Naive thymus-derived CD4-positive, alpha-beta T cell (primary cell): ENCODE data around the gene ZNF358. TPM values are rescaled to one million over a fixed set of nuclear protein-coding genes. Genes with fewer than 3 reads are reported as not detected.
"Not testable (repeated sequence)": the region's sequence is repeated elsewhere in the genome, so short reads cannot be mapped to it uniquely, and the experiment has no call there.

Source experiments
- ATAC-seq: fragments of 150-1000 bp; cut with Tn5 transposase; 2 replicates; pipeline ENCODE4 v1.10.0; 2021; ENCODE audit warnings: mild to moderate bottlenecking, moderate library complexity
- CTCF ChIA-PET: fragments of 350-600 bp; sonication (Branson Sonifier 250); formaldehyde crosslinking; loops from one replicate; lab custom pipeline; 2021; ENCODE audit warnings: antibody characterized with exemption; lab: Charles Lee
- POLR2A ChIA-PET: fragments of 350-600 bp; sonication (Branson Sonifier 250); formaldehyde crosslinking; loops from one replicate; lab custom pipeline; 2021; ENCODE audit warnings: antibody characterized with exemption, inconsistent platforms; lab: Charles Lee
- DNase-seq, 9 donors: peaks; one replicate each; pipeline versions ENCODE4 v3.0.0 to v3.0.0-alpha.2; 2020 to 2022; ENCODE audit warnings: mixed read lengths in 1 of 9
- H3K27ac ChIP-seq: one replicate; pipeline ENCODE4 v1.7.0; 2013; ENCODE audit warnings: mild to moderate bottlenecking, low read depth, low read length, moderate library complexity
- H3K27me3 ChIP-seq, 2 donors: one replicate each; pipeline ENCODE4 v1.7.0; 2013; ENCODE audit warnings: low read length in 2 of 2, mild to moderate bottlenecking in 2 of 2, moderate library complexity in 2 of 2; ENCODE audit not compliant: control insufficient read depth in 2 of 2, insufficient read depth in 2 of 2
- H3K36me3 ChIP-seq, 3 experiments: 1 replicate in 2 of 3; 2 replicates in 1 of 3; pipeline ENCODE4 v1.7.0; 2013; ENCODE audit warnings: low read length in 3 of 3, mild to moderate bottlenecking in 3 of 3, moderate library complexity in 1 of 3; ENCODE audit not compliant: insufficient read depth in 3 of 3, control insufficient read depth in 2 of 3
- H3K4me1 ChIP-seq, 2 donors: one replicate each; pipeline ENCODE4 v1.7.0; 2013; ENCODE audit warnings: low read length in 2 of 2, mild to moderate bottlenecking in 2 of 2, moderate library complexity in 1 of 2; ENCODE audit not compliant: control insufficient read depth in 2 of 2, insufficient read depth in 2 of 2
- H3K4me3 ChIP-seq: 2 replicates; pipeline ENCODE4 v1.7.0; 2013; ENCODE audit warnings: mild to moderate bottlenecking, low read length
- H3K9me3 ChIP-seq, 3 experiments: 1 replicate in 2 of 3; 2 replicates in 1 of 3; pipeline ENCODE4 v1.7.0; 2013; ENCODE audit warnings: low read length in 3 of 3; ENCODE audit not compliant: control insufficient read depth in 2 of 3
- H3K27ac Mint-ChIP-seq, 9 donors: one replicate each; pipeline ENCODE4 v1.8.0; 2020 to 2022; ENCODE audit warnings: mixed read lengths in 9 of 9, mild to moderate bottlenecking in 8 of 9, moderate library complexity in 5 of 9, inconsistent platforms in 2 of 9
- H3K27me3 Mint-ChIP-seq, 5 donors: one replicate each; pipeline ENCODE4 v1.8.0; 2021 to 2022; ENCODE audit warnings: mixed read lengths in 5 of 5, mild to moderate bottlenecking in 1 of 5
- H3K36me3 Mint-ChIP-seq, 5 donors: one replicate each; pipeline ENCODE4 v1.8.0; 2020 to 2022; ENCODE audit warnings: mixed read lengths in 5 of 5, mild to moderate bottlenecking in 3 of 5, inconsistent platforms in 1 of 5
- H3K4me1 Mint-ChIP-seq, 7 donors: one replicate each; pipeline ENCODE4 v1.8.0; 2020 to 2022; ENCODE audit warnings: mixed read lengths in 7 of 7, mild to moderate bottlenecking in 3 of 7, inconsistent platforms in 1 of 7
- H3K4me3 Mint-ChIP-seq, 10 donors: one replicate each; pipeline ENCODE4 v1.8.0; 2020 to 2022; ENCODE audit warnings: mild to moderate bottlenecking in 10 of 10, mixed read lengths in 10 of 10, moderate library complexity in 6 of 10, inconsistent platforms in 2 of 10
- H3K9me3 Mint-ChIP-seq, 11 donors: one replicate each; pipeline ENCODE4 v1.8.0; 2020 to 2022; ENCODE audit warnings: mixed read lengths in 11 of 11, mild to moderate bottlenecking in 4 of 11, inconsistent platforms in 1 of 11, moderate library complexity in 1 of 11
- intact Hi-C, 2 donors: fragments of 100-400 bp; cut with micrococcal nuclease; formaldehyde crosslinking; loops; one replicate each; pipeline ENCODE4 v1.15.1; 2023
- polyA plus RNA-seq, 2 donors: library from polyadenylated mRNA; unstranded; fragments of 300-500 nt; fragmentation: Illumina TruSeq; gene quantifications; one replicate each; pipeline ENCODE4 v1.2.3, GENCODE V29; 2021
- total RNA-seq, 6 experiments: library from RNA in 5 of 6; stranded (reverse) in 5 of 6; gene quantifications; 1 replicate in 5 of 6; 2 replicates in 1 of 6; pipeline ENCODE4 v1.2.3 and lab custom pipeline; 2021 to 2026

ZNF358 gene
- total and polyA plus RNA-seq, 7 experiments from 2014 or later = 1.4 to 10.1 (median 7.1) TPM

DNA sequence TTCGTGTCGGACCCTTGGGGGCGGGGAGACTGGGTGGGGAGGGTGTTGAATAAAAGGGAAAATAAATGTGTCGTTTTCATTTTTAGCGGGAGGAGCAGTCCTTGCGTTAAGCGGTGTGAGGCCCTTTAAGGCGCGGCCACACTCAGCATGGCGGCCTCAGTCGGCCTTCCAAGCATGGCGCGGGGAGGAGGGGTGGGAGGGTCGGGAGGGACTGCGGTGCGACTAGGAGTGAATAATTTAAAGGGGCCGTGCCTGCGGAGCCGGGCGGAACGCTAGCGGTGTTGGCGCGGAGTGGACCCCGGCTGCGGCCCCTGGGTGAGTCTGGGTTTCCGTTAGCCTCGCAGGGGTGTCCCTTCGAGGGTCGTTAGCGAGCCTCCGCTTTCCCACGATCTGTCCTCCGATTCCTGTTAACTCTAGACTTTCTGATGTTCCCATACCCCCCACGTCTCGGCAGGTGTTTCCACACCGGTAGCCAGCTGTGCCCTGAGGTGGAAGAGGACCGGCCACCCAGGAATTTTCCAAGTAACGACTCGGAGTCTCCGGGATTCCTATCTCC, 18.1 kb downstream of the ZNF358 start:
- Histone ChIP-seq H3K4me1 (peaks cover 10 to 17% of the 10 kb centered on the region in 2 donors), H3K9me3 (no peaks in the 10 kb centered on the region), H3K27ac (peak overlapping the region; percentile 81), H3K27me3 (no peaks in the 10 kb centered on the region), H3K36me3 (peaks cover 0 to 19% (median 0%) of the 10 kb centered on the region in 3 experiments), H3K4me3 (peak overlapping the region; percentile 99)
- H3K4me1 Mint-ChIP-seq = peaks cover 6 to 24% (median 22%) of the 10 kb centered on the region in 7 donors
- intact Hi-C loops = loop anchor here (1.0 to 10.0 kb wide), 13 partner anchors 12 to 1849 kb away; partner anchors contain the start of genes MCOLN1 (in 2 of the 2), ARHGEF18 (in 1 of the 2), CD320 (in 1 of the 2) and HSD11B1L (in 1 of the 2)
- DNase-seq = peak; percentile 55 to 83 (median 78)
- no peaks in the 10 kb centered on the region for H3K9me3 Mint-ChIP-seq
- POLR2A ChIA-PET = interaction anchor here (0.8 to 6.9 kb wide), 2 partner anchors 11 to 96 kb away, joined by 4 to 78 read pairs; partner anchors contain the start of genes MCOLN1 and PET100
- H3K4me3 Mint-ChIP-seq = peak overlapping the region; percentile 93 to 97 (median 94)
- peak overlapping the region; percentile 76 to 93 (median 88) for H3K27ac Mint-ChIP-seq
- no peaks in the 10 kb centered on the region for H3K27me3 Mint-ChIP-seq
- peak; percentile 69 for ATAC-seq
- CTCF ChIA-PET = interaction anchor here (1.4 kb wide), 1 partner anchor 12 kb away, joined by 6 read pairs; no protein-coding TSS in a partner anchor
- H3K36me3 Mint-ChIP-seq = peaks cover 0 to 11% (median 0%) of the 10 kb centered on the region in 5 donors

DNA sequence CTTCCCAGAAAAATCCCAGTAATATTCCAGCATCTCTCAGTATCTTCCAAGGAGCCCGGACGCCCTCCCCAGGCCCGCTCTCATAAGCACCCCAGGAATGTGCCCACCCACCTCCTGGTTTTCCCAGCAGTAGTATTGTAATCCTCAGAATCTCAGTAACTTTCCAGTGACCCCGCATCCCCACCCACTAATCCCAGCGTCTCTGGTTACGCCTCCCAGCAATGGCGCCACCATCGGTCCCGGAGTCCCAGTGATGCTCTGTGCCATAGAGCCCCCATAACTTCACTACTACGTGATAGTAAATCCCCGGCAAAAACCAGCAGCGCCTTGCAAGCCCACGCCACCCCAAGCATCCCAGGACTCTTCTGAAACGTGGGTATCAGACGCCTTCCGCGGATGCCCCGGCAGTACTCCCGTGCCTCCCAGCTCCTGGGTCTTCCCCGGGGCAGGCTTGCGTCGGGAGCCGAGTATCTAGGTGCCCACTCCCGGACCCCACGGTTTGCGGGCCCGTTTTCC, 18.7 kb downstream of the ZNF358 start:
- intact Hi-C loops = loop anchor here (1.0 to 10.0 kb wide), 17 partner anchors 12 to 1850 kb away; partner anchors contain the start of genes MCOLN1 (in 2 of the 2), PET100 (in 2 of the 2), PEX11G (in 2 of the 2) and XAB2 (in 2 of the 2)
- Mint-ChIP-seq H3K27me3 (no peaks in the 10 kb centered on the region), H3K9me3 (no peaks in the 10 kb centered on the region), H3K36me3 (peaks cover 0 to 11% (median 0%) of the 10 kb centered on the region in 5 donors), H3K4me3 (peak overlapping the region; percentile 93 to 97 (median 94)), H3K27ac (peak overlapping the region; percentile 76 to 93 (median 88)), H3K4me1 (peaks cover 6 to 24% (median 22%) of the 10 kb centered on the region in 7 donors)
- ChIA-PET CTCF (interaction anchor here (1.4 kb wide), 1 partner anchor 13 kb away, joined by 6 read pairs; no protein-coding TSS in a partner anchor), POLR2A (interaction anchor here (0.8 to 6.9 kb wide), 4 partner anchors 8 to 95 kb away, joined by 3 to 78 read pairs (median 7); partner anchors contain the start of genes MCOLN1 and PET100)
- peaks cover 10 to 17% of the 10 kb centered on the region in 2 donors for H3K4me1 ChIP-seq
- no peaks in the 10 kb centered on the region for H3K9me3 ChIP-seq
- ATAC-seq = peak; percentile 4
- peak overlapping the region; percentile 81 for H3K27ac ChIP-seq
- no peaks in the 10 kb centered on the region for H3K27me3 ChIP-seq
- peak in 4 of 9 donors; percentile 23 to 47 (median 38) for DNase-seq
- peaks cover 0 to 19% (median 0%) of the 10 kb centered on the region in 3 experiments for H3K36me3 ChIP-seq
- peak overlapping the region; percentile 99 for H3K4me3 ChIP-seq

DNA sequence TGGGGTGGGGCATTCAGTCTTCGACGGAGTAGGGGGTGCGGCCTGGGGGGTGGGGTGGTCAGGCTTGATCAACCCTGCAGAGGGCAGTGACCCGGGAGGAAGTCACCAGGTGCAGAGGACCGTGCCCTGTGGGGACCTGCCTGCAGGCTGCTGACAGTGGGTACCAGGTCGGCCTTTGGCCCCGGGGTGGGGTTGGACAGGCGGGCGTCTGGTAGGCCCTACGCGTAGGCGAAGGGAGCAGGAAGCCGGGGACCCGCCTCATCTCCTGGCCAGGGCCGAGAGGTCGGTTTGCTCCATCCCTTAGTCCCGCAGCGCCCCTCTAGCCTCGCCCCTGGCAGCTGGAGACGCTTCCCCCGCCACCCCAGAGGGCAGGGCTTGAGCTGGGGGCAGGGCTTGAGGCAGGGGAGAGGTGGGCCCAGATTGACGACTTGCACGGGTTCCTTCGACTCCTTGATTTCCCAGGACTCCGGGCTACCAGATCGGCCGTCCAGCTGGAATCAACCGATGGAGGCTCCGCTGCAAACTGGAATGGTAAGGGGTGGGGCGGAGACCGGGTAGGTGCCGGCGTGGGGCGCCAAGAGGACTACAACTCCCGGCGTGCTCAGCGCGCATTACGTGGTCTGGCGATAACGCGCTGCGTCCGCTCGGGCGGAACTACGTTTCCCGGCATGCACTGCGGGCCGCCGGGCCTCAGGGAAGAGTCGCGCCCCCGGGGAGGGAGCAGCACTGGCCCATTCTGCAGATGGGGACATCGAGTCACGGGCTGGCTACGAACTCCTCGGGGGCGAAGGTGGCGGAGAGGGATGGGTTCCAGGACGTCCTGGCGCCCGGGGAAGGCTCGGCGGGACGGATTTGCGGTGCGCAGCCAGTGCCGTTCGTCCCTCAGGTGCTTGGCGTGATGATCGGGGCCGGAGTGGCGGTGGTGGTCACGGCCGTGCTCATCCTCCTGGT, 19.4 kb downstream of the ZNF358 start, which contains the start of gene PNPLA6:
Gene PNPLA6, plus strand, starts transcription at position 671 of the 951 bp plus-strand sequence. Its CDS starts 72 bp downstream, at position 743.
- POLR2A ChIA-PET = interaction anchor here (1.0 to 6.9 kb wide), 3 partner anchors 8 to 46 kb away, joined by 3 to 78 read pairs (median 10); partner anchors contain the start of gene MCOLN1
- no peaks in the 10 kb centered on the region for H3K27me3 Mint-ChIP-seq

DNA sequence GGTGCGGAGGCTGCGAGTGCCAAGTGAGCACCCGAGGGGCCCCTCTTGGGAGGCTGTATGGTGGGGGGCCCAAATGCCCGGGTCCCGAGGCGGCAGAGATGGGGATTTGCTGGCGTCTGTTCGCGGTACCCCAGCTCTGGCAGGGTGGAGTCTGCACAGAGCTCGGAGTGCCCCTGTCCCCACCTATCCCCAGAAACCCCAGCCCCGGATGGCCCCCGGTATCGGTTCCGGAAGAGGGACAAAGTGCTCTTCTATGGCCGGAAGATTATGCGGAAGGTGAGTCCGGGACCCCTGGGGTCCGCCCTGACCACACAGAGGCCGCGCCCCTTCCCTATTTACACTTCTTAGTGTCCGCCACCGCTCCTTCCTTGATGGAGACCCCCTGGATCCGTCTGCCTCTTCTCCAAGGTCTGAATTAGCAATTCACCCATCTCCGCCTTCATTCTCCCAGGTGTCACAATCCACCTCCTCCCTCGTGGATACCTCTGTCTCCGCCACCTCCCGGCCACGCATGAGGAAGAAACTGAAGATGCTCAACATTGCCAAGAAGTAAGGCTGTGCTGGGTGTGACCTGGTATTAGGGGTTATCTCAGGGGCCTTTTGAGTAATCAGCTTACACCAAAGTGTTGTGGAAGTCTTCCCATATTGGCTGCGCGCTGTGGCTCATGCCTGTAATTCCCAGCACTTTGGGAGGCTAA, 20.2 kb downstream of the ZNF358 start:
- POLR2A ChIA-PET = interaction anchor here (6.9 kb wide), 1 partner anchor 14 kb away, joined by 78 read pairs; the partner anchor contains the start of gene MCOLN1
- intact Hi-C loops = loop anchor here (1.0 to 10.0 kb wide), 14 partner anchors 19 to 1851 kb away; partner anchors contain the start of genes PET100 (in 2 of the 2), PEX11G (in 2 of the 2), XAB2 (in 2 of the 2) and ARHGEF18 (in 1 of the 2)
- H3K36me3 ChIP-seq = peaks cover 0 to 30% (median 0%) of the 10 kb centered on the region in 3 experiments

More for the DNA sequence above, 19.4 kb downstream of the ZNF358 start, which contains the start of gene PNPLA6:
- peaks cover 6 to 26% (median 22%) of the 10 kb centered on the region in 7 donors for H3K4me1 Mint-ChIP-seq
- peak; percentile 91 for ATAC-seq
- intact Hi-C loops = loop anchor here (1.0 to 10.0 kb wide), 14 partner anchors 19 to 1851 kb away; partner anchors contain the start of genes PET100 (in 2 of the 2), PEX11G (in 2 of the 2), XAB2 (in 2 of the 2) and ARHGEF18 (in 1 of the 2)
- H3K36me3 ChIP-seq = peaks cover 0 to 23% (median 0%) of the 10 kb centered on the region in 3 experiments
- H3K27ac ChIP-seq = peak within 1 kb of the TSS; percentile 81
- H3K36me3 Mint-ChIP-seq = peaks cover 0 to 12% (median 0%) of the 10 kb centered on the region in 5 donors
- H3K27me3 ChIP-seq = no peaks in the 10 kb centered on the region
- peaks cover 10 to 17% of the 10 kb centered on the region in 2 donors for H3K4me1 ChIP-seq
- no peaks in the 10 kb centered on the region for H3K9me3 ChIP-seq
- peak within 1 kb of the TSS; percentile 99 for H3K4me3 ChIP-seq
- H3K9me3 Mint-ChIP-seq = no peaks in the 10 kb centered on the region
- peak; percentile 85 to 95 (median 91) for DNase-seq
- peak within 1 kb of the TSS; percentile 93 to 97 (median 94) for H3K4me3 Mint-ChIP-seq
- H3K27ac Mint-ChIP-seq = peak within 1 kb of the TSS; percentile 81 to 96 (median 92)
- CTCF ChIA-PET = interaction anchor here (0.5 to 1.4 kb wide), 2 partner anchors 13 to 177 kb away, joined by 3 to 6 read pairs; no protein-coding TSS in a partner anchor

DNA sequence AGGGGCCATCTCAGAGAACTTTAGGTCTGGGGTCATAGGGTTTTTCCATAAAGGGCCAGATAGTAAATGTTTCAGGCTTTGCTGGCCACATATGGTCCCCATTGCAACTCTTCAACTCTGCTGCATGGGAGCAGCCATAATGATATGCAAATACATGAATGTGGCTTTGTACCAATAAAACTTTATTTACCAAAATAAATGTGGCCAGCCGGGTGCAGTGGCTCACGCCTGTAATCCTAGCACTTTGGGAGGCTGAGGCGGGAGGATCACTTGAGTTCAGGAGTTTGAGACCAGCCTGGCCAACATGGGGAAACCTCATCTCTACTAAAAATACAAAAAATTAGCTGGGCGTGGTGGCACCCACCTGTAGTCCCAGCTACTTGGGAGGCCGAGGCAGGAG, 23.1 kb downstream of the ZNF358 start:
- peaks cover 6 to 27% (median 16%) of the 10 kb centered on the region in 7 donors for H3K4me1 Mint-ChIP-seq
- ATAC-seq, H3K4me3 ChIP-seq, H3K27me3 Mint-ChIP-seq, H3K9me3 Mint-ChIP-seq, H3K9me3 ChIP-seq, H3K4me3 Mint-ChIP-seq, CTCF ChIA-PET, H3K27me3 ChIP-seq, H3K27ac ChIP-seq, DNase-seq: not testable (repeated sequence)
- H3K36me3 Mint-ChIP-seq = peaks cover 0 to 22% (median 6%) of the 10 kb centered on the region in 5 donors
- H3K36me3 ChIP-seq = peaks cover 0 to 55% (median 0%) of the 10 kb centered on the region in 3 experiments
- H3K27ac Mint-ChIP-seq = peak overlapping the region in 1 of 9 donors; percentile 51
- H3K4me1 ChIP-seq = peaks cover 5 to 12% of the 10 kb centered on the region in 2 donors
- intact Hi-C loops = loop anchor here in 1 of 2 donors (10.0 kb wide), 2 partner anchors 766 to 1854 kb away; partner anchors contain the start of genes CD320, HSD11B1L and MICOS13
- POLR2A ChIA-PET = interaction anchor here (0.6 kb wide), 1 partner anchor 29 kb away, joined by 6 read pairs; no protein-coding TSS in a partner anchor

More for the DNA sequence above, 20.2 kb downstream of the ZNF358 start:
- ATAC-seq (peak; percentile 3), DNase-seq (no peak)
- H3K9me3 ChIP-seq = no peaks in the 10 kb centered on the region
- CTCF ChIA-PET = interaction anchor here (0.6 kb wide), 1 partner anchor 34 kb away, joined by 3 read pairs; no protein-coding TSS in a partner anchor
- peak overlapping the region; percentile 81 for H3K27ac ChIP-seq
- H3K36me3 Mint-ChIP-seq = peaks cover 0 to 12% (median 0%) of the 10 kb centered on the region in 5 donors
- H3K27me3 Mint-ChIP-seq = no peaks in the 10 kb centered on the region
- peak overlapping the region; percentile 81 to 96 (median 92) for H3K27ac Mint-ChIP-seq
- H3K4me1 ChIP-seq = peaks cover 10 to 17% of the 10 kb centered on the region in 2 donors
- H3K4me1 Mint-ChIP-seq = peaks cover 6 to 27% (median 22%) of the 10 kb centered on the region in 7 donors
- no peaks in the 10 kb centered on the region for H3K9me3 Mint-ChIP-seq
- H3K27me3 ChIP-seq = no peaks in the 10 kb centered on the region
- peak overlapping the region; percentile 93 to 97 (median 94) for H3K4me3 Mint-ChIP-seq
- H3K4me3 ChIP-seq = peak overlapping the region; percentile 99
